ENCODE data around the gene DUSP19.

DUSP19 gene

GRCh38 chr2:183149489-183149888, 70.9 kb downstream of the DUSP19 start:
- TF ChIP-seq TAF1 (IDR thresholded peaks at IDR 0.05; ENCODE audit: borderline replicate concordance, insufficient read depth, low read length): no peak
- TF ChIP-seq SIN3A (IDR thresholded peaks at IDR 0.05; ENCODE audit: borderline replicate concordance, insufficient read depth, low read length): no peak
- TF ChIP-seq FOXP2 (optimal IDR thresholded peaks at IDR 0.05; ENCODE audit: borderline replicate concordance, extremely low read depth, extremely low read length, insufficient read depth): no peak
- TF ChIP-seq POLR2AphosphoS5 (IDR thresholded peaks at IDR 0.05; ENCODE audit: low read depth, low read length): no peak
- no peak for TF ChIP-seq REST (IDR thresholded peaks at IDR 0.05; ENCODE audit: insufficient read depth in 1 of 2, low read depth in 2 of 2, low read length in 2 of 2)
